Measurements from ENCODE around the gene OR1N2. TPM values are rescaled to one million over a fixed set of nuclear protein-coding genes. Genes with fewer than 3 reads are reported as not detected.
"Not testable (repeated sequence)": the region's sequence is repeated elsewhere in the genome, so short reads cannot be mapped to it uniquely, and the experiment has no call there.

Gene OR1N2
- total RNA-seq, 4 donors from 2014 or later, result not detected

- TF ChIP-seq EP300 (IDR thresholded peaks at IDR 0.05; ENCODE audit: low read depth) (no peak), POLR2A (IDR thresholded peaks at IDR 0.05) (no peak), CTCF (IDR thresholded peaks at IDR 0.05) (no peak), POLR2AphosphoS5 (IDR thresholded peaks at IDR 0.05) (no peak)
- no peaks in the 10 kb centered on the region for H3K9me3 ChIP-seq
- no peak for DNase-seq
- no peaks in the 10 kb centered on the region for H3K36me3 ChIP-seq
- H3K27ac ChIP-seq, result no peak overlapping the region
- H3K27me3 ChIP-seq, result no peaks in the 10 kb centered on the region
- in situ Hi-C loops (cut with MboI; ENCODE audit: low pct_ligation_motif_present in 1 of 4, low pct_unique_long_range_greater_than_20kb in 1 of 4, low sequenced_read_pairs in 3 of 4) (no loop called here), intact Hi-C loops (cut with DNase I; ENCODE audit: low total_unique reads) (no loop called here)
- H3K4me3 ChIP-seq, result no peak overlapping the region
- H3K4me1 ChIP-seq, result no peaks in the 10 kb centered on the region
- 82 to 84% methylated on average over 3 of the region's 3 CpGs for WGBS, 2 donors (ENCODE audit: low coverage in 1 of 2)
Measured at GRCh38 chr9:122580360-122580759, 27.4 kb downstream of the OR1N2 start.

DNA sequence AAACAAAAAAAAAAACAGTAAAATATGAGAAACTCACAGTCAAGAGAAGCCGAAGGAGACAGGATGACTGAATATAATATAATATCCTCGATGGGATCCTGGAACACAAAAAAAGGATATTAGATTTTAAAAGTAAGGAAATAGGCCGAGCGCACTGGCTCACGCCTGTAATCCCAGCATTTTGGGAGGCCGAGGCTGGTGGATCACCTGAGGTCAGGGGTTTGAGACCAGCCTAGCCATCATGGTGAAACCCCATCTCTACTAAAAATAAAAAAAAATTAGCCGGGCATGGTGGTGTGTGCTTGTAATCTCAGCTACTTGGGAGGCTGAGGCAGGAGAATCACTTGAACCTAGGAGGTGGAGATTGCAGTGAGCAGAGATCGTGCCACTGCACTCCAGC, 30.4 kb downstream of the OR1N2 start, which contains the start of gene OR1L8:
OR1L8 (minus strand) TSS at position 101 of the 400 bp plus-strand sequence. CDS start 14,907 bp downstream, outside the sequence.
- H3K27ac ChIP-seq; H3K9me3 ChIP-seq; intact Hi-C loops (cut with DNase I; ENCODE audit: low total_unique reads); in situ Hi-C loops (cut with MboI; ENCODE audit: low pct_ligation_motif_present in 1 of 4, low pct_unique_long_range_greater_than_20kb in 1 of 4, low sequenced_read_pairs in 3 of 4); DNase-seq; H3K4me3 ChIP-seq; H3K27me3 ChIP-seq; H3K4me1 ChIP-seq; H3K36me3 ChIP-seq: not testable (repeated sequence)
- 86 to 93% methylated on average over 7 to 8 of the region's 8 CpGs for WGBS, 2 donors (ENCODE audit: low coverage in 1 of 2)

Other genes starting within 250 kb of the OR1N2 start
- 10 to 100 TPM; 14.2 to 27.9 (median 20.2) TPM for gene PTGS1, start 182.1 kb upstream of the OR1N2 start, total RNA-seq
- gene OR1J1, start 75.2 kb upstream of the OR1N2 start, total RNA-seq, result not detected
- not detected for gene OR1J2, start 42.3 kb upstream of the OR1N2 start, total RNA-seq
- not detected for gene OR1J4, start 34.0 kb upstream of the OR1N2 start, total RNA-seq
- gene OR1N1, start 25.8 kb upstream of the OR1N2 start, total RNA-seq, result not detected
- gene OR1L8, start 30.3 kb downstream of the OR1N2 start, total RNA-seq, result not detected
- not detected for gene OR1Q1, start 61.6 kb downstream of the OR1N2 start, total RNA-seq
- gene OR1B1, start 104.5 kb downstream of the OR1N2 start, total RNA-seq, result not detected
- gene OR1L1, start 108.6 kb downstream of the OR1N2 start, total RNA-seq, result not detected
- not detected for gene OR1L3, start 122.0 kb downstream of the OR1N2 start, total RNA-seq
- gene OR1L4, start 170.9 kb downstream of the OR1N2 start, total RNA-seq, result not detected
- not detected for gene OR1L6, start 189.2 kb downstream of the OR1N2 start, total RNA-seq
- not detected for gene OR5C1, start 235.8 kb downstream of the OR1N2 start, total RNA-seq
- not detected for gene OR1K1, start 247.0 kb downstream of the OR1N2 start, total RNA-seq

All from transverse colon (tissue), 4 donors.